HG03575 (cell line): ENCODE results near the gene MRTFA.

Experiments used
- ATAC-seq: cut with Tn5 transposase; IDR thresholded peaks from one replicate; pipeline ENCODE4 v1.9.1; 2021; ENCODE audit not compliant: unreplicated experiment, insufficient number of reproducible peaks, low FRiP score; ENCODE audit errors: extremely low read depth

Gene MRTFA

DNA sequence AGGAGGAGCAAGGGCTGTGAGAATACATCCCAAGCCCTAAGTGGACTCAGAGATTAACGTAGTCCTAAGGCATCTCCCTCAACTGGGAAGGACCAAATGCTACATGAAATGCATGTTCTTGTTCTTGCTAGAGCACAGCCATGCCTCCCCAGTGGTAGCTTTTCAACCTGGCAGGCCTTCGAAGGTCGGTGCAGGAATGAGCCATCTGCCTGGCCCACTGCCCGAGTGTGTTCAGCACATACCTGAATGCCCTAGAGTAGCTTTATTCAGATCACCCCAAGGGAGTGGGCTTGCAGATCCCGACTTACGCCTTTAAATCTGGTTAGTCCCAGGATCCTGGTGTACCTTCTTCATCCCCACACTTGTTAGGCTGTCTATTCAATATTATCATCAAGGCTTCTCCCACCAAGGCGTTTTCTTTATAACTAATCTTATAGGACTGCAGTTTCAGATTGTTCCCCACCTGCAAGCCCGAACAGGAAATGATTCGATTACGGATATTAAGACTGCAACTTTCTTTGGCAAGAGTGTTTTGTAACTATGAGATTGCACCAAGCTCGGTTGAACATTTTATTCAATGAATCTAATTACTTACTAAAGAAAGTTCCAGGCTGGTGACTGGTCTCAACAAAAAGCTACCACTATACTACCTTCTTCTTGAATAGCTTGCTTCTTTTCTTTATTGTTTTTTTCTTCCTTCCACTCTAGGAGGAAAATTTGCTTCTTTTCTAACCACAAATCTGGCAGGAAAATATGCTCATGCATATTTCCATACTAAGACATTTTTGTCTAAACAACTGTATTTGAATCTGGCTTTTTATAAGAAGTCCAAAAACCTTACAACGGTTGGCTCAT lies 150.5 kb downstream of the MRTFA start:
- no peak for ATAC-seq

DNA sequence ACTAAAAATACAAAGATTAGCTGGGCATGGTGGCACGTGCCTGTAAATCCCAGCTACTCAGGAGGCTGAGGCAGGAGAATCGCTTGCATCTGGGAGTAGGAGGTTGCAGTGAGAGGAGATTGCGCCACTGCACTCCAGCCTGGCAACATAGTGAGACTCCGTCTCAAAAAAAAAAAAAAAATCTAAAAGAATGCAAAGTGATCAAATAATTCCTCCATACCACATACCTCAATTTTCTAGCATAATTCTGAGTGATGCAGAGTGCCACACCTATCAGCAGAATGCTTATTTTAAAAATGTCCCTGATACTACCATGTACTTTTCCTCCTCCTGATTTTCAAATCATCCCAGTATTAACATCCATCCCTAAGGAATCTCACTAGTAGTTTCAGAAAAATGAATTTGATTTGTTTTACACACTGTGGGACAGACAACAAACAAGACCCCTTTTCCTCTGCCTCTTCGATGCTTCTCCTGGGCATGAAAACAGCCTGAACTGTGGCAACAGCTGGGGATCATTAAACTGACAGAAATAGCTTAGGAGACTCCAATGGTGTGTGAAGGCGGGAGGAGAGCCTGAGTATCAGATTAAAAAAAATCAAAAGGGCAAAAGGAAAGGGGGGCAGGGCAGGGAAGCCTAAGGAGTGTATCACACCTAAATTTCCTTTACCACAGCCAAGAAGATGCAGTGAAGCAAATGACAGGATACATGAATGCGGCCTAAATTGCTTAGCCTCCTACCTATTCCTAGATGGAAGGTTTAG lies 151.4 kb downstream of the MRTFA start:
- ATAC-seq = no peak

- no peak for ATAC-seq
Measured at GRCh38 chr22:40482886-40483285, 153.6 kb downstream of the MRTFA start.

- no peak for ATAC-seq
Measured at GRCh38 chr22:40482391-40482790, 154.1 kb downstream of the MRTFA start.

- ATAC-seq = no peak
Measured at GRCh38 chr22:40480996-40481395, 155.5 kb downstream of the MRTFA start.

GRCh38 chr22:40479887-40480538 lies 156.5 kb downstream of the MRTFA start:
- no peak for ATAC-seq

DNA sequence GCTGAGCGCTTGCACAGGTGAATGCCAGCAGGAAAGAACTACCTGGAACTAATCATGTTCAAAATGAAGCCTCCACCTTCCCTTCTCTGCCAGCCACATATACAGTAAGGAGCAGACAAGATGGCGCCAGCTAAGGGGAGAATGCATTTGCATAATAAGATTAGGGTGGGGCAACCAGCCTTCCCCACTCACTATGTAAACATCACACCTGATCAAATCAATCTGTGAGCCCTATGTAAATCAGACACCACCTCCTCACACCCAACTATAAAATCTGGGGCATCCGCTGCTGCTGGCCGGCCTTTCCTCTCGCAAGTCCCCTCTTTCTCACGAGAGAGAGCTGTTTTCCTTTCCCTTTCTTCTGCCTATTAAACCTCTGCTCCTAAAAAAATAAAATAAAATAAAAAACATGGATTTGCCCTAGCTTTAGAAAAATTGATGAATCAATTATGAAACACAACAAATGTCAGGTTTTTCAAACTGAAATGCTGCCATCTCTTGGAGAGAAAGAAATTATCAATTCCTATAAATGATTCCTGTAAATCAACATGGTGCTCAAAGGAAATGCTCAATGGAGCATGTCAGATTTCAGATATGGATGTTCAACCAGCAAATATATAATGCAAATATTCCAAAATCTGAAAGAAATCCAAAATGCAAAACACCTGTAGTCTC lies 157.3 kb downstream of the MRTFA start:
- ATAC-seq = no peak

DNA sequence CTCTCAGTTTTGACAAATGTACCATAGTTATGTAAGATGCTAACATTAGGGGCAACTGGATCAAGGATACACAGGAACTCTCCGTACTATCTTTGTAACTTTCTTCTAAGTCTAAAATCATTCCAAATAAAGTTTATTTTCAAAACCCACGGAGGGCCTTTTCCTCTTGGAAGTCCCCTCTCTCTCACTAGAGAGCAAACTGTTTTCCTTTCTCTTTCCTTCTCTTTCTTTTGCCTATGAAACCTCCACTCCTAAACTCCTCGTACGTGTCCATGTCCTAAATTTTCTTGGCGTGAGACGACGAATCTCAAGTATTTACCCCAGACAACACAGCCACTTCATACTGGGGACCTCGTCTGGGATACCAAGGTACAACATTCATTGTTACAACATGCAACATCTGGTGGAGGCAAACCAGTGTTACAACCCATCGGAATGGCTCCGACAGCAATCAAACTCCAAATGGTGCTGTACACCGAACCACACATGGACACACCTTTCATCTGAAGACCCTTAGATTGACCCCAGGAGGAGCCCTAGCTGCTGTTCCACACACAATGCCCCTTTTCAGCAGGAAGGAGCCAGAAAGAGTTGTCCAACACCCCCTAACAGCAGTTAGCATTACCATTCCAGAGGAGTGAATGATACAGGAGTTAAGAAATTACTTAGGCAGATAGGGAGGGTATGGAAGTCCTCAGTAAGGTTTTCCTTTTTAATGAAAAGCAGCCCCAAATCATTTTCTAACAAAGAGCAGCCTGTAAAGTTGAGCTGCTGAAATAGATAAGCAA lies 158.0 kb downstream of the MRTFA start:
- ATAC-seq = no peak

DNA sequence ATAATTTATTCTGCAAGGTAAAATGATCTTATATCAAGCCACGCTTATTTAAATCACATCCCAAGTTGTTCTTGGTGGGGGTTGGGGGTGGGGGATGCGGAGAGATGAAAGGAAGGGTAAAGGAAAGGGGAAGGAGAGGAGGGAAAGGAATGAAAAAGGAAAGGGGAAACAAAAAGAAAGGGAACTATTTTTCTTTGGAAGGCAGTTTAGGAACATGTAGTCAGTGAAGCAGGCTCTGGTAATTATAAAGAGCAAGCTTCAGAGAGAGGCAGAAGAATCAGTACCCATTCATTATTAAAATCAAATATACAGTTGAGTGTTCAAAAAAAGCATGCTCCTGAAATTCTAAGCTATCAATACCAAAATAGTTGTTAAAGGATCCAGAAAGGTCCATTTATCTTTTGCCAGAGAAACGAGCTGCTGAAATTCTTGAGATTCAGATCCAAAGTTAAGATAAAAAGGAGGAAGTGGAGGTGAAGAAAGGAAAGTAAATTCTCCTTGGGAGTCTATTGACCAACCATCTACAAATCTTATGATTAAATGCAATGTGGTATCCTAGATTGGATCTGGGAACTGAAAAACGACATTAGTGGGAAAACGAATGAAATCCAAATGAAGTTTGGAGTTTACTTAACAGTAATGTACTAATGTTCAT lies 158.7 kb downstream of the MRTFA start:
- ATAC-seq = no peak

- no peak for ATAC-seq
Measured at GRCh38 chr22:40476341-40476740, 160.2 kb downstream of the MRTFA start.

DNA sequence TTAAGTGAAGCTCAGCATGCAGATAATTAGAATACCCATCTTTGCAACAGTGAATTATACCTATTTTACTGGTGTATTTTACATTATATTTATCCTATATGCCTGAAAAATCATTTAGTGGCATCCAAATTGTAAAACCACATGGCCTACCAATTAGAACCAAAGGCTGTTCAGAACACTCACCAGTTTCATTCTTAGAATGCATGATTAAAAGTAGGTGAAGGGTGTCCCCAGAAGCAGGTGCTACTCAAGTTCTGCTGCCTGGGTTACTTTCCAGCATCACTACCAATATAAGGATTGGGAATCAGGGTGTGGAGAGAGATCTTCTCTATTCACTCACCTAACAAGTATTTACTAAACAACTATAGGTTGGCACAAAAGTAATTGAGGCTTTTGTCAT lies 162.8 kb downstream of the MRTFA start:
- no peak for ATAC-seq

- no peak for ATAC-seq
Measured at GRCh38 chr22:40472579-40472978, 163.9 kb downstream of the MRTFA start.

DNA sequence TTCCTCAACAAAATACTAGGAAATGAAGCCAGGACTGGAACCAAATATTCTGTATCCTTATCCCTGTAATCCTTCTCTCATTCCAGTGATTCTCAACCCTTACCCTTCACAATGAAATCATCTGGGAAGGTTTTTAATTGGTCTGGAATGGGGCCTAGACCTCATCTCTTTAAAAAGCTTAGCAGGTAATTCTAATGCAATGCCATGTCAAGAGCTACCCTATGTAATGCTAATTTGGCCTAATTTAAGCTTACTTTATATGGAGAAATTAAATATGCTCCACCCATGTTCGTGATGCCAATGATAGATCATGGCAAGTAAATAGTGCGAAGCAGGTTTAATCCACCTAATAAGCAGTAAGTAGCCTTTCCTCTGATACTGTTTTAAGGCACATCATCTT lies 164.5 kb downstream of the MRTFA start:
- no peak for ATAC-seq

DNA sequence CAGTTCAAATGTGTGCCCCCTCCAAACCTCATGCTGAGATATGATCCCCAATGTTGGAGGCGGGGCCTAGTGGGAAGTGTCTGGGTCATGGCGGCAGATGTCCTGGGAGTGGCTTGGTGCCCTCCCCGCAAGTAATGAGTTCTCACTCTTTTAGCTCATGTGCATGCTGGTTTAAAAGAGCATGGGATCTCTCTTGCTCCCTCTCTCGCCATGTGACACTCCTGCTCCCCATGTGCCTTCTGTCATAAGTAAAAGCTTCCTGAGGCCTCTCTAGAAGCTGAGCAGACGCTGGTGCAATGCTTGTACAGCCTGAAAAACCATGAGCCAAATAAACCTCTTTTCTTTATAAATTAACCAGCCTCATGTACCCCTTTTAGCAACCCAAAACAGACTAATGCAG lies 167.3 kb downstream of the MRTFA start:
- no peak for ATAC-seq

- ATAC-seq = no peak
Measured at GRCh38 chr22:40468616-40469015, 167.9 kb downstream of the MRTFA start.

- ATAC-seq = no peak
Measured at GRCh38 chr22:40466976-40467375, 169.5 kb downstream of the MRTFA start.

DNA sequence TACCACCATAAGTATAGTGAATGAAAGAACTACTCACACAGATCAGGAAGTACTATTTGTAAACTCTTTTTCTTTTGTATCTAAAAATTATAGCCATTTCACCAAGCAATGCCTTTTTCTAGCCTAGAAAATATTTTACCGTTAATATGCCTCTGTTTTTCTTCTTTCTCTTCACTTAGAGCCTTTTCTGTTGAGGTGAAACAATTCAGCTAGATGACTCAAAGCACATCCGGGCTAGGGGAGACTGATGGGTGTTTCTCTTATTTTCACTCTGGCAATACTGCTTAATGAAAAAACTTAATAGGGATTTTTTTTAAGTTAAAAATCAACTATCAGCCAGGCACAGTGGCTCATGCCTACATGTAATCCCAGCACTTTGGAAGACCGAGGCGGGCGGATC lies 172.8 kb downstream of the MRTFA start:
- no peak for ATAC-seq

- ATAC-seq = no peak
Measured at GRCh38 chr22:40463017-40463631, 173.4 kb downstream of the MRTFA start.
